Nephron (organoid): ENCODE results near the gene APCDD1.

Experiments
- H3K27ac Mint-ChIP-seq, 3 experiments: 2 replicates each; pipeline ENCODE4 v1.8.0; 2020; ENCODE audit warnings: mixed read lengths in 3 of 3, mild to moderate bottlenecking in 2 of 3, moderate library complexity in 1 of 3
- H3K27me3 Mint-ChIP-seq: 2 replicates; pipeline ENCODE4 v1.8.0; 2021; ENCODE audit warnings: low read depth, mild to moderate bottlenecking, moderate library complexity, mixed read lengths
- H3K36me3 Mint-ChIP-seq: 2 replicates; pipeline ENCODE4 v1.8.0; 2020; ENCODE audit warnings: low read depth, mixed read lengths
- H3K4me1 Mint-ChIP-seq: 2 replicates; pipeline ENCODE4 v1.8.0; 2020; ENCODE audit warnings: mixed read lengths
- H3K4me3 Mint-ChIP-seq, 3 experiments: 2 replicates each; pipeline ENCODE4 v1.8.0; 2020; ENCODE audit warnings: mild to moderate bottlenecking in 3 of 3, mixed read lengths in 3 of 3, moderate library complexity in 2 of 3
- H3K9me3 Mint-ChIP-seq: 2 replicates; pipeline ENCODE4 v1.8.0; 2020; ENCODE audit warnings: mixed read lengths
- TF ChIP-seq, protein P1 (sequence below), 3 experiments: fragments of 200-600 bp; sonication (generic); IDR thresholded peaks; one replicate each; pipeline ENCODE4 v1.5.0; 2021; ENCODE audit warnings: antibody characterized with exemption in 3 of 3; ENCODE audit not compliant: unreplicated experiment in 3 of 3

The APCDD1 gene

DNA sequence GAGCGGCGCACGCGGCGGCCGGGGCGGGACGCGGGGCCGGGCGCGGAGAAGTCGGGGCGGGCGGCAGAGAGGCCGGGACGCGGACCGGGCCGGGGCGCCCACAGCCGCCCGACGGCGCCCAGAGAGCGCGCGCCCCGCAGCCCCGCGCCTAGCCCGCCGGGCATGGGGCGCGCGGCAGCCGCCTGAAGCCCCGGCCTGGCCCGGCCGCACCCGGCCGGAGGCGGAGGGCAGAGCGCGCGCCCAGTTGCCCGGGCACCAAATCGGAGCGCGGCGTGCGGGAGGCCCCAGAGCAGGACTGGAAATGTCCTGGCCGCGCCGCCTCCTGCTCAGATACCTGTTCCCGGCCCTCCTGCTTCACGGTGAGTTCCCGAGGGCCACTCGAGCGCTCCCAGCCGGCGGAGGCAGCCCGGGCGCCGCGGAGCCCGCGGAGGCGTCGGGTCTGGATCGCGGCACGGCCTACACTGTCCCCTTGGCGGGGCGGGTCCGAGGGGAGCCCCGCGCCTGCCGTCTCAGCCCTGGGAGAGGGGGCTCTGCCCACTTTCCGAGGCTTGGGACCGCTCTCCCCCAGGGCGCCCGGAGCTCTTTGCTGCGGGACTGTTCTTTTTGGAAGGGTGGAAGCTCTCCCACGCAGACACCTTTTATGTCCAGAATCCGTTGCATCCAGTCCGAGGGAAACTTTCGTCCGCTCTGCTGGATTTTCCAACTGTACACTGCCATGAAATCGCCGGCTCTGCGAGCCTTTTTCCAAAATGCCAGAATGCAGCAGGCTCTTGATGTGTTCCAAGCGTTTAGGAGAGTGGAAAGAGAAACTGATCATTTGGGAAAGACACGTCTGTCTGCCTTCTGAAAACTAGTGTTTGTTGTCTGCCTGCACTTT lies 484 bp downstream of the APCDD1 start:
- Mint-ChIP-seq H3K9me3 (no peaks in the 10 kb centered on the region), H3K4me1 (peaks cover 34% of the 10 kb centered on the region), H3K36me3 (no peaks in the 10 kb centered on the region), H3K4me3 (peak overlapping the region; percentile 87 to 92 (median 88)), H3K27ac (peak overlapping the region; percentile 75 to 93 (median 79)), H3K27me3 (peaks cover 24% of the 10 kb centered on the region)
- TF ChIP-seq, protein P1, sequence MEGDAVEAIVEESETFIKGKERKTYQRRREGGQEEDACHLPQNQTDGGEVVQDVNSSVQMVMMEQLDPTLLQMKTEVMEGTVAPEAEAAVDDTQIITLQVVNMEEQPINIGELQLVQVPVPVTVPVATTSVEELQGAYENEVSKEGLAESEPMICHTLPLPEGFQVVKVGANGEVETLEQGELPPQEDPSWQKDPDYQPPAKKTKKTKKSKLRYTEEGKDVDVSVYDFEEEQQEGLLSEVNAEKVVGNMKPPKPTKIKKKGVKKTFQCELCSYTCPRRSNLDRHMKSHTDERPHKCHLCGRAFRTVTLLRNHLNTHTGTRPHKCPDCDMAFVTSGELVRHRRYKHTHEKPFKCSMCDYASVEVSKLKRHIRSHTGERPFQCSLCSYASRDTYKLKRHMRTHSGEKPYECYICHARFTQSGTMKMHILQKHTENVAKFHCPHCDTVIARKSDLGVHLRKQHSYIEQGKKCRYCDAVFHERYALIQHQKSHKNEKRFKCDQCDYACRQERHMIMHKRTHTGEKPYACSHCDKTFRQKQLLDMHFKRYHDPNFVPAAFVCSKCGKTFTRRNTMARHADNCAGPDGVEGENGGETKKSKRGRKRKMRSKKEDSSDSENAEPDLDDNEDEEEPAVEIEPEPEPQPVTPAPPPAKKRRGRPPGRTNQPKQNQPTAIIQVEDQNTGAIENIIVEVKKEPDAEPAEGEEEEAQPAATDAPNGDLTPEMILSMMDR (IDR thresholded peaks at IDR 0.05; ENCODE audit: unreplicated experiment in 3 of 3), result no peak

DNA sequence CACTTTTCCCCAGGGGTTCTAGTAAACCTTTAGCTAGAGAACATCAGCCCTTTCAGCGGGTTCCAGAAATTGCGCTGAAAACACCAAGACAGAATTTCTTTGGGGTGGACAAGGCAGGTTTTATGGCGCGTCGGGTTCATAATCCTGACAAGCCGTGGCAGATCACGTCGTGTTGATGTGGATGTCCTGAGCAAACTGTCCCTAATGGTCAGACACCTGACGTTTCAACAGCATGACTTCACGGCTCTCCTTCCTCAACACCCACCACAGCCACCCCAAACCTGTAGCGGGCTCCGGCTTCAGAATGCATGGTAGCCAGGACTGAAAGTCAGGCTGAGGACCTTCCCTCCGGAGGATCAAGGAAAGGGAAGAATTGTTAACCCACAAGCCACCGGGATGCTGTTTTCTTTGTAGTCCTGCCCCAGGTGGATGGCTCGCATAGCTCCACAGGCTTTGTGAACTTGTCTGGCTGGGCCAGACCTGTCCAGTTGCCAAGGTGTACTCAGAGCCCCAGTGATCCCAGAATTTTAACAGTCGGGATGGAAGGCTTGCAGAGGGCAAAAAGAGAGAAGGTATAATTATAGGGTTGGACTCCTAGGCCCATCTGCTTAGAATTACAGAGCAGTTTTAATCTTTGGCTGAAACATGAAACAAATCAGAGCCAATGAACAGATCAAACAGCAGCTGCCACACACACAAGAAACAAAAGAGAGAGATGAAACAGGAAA lies 1.5 kb downstream of the APCDD1 start:
- TF ChIP-seq, protein P1 (IDR thresholded peaks at IDR 0.05; ENCODE audit: unreplicated experiment in 3 of 3), result no peak
- no peaks in the 10 kb centered on the region for H3K9me3 Mint-ChIP-seq
- no peaks in the 10 kb centered on the region for H3K36me3 Mint-ChIP-seq
- peaks cover 34% of the 10 kb centered on the region for H3K4me1 Mint-ChIP-seq
- H3K27me3 Mint-ChIP-seq, result peaks cover 24% of the 10 kb centered on the region
- peak overlapping the region; percentile 87 to 92 (median 88) for H3K4me3 Mint-ChIP-seq
- peak overlapping the region; percentile 75 to 93 (median 79) for H3K27ac Mint-ChIP-seq

DNA sequence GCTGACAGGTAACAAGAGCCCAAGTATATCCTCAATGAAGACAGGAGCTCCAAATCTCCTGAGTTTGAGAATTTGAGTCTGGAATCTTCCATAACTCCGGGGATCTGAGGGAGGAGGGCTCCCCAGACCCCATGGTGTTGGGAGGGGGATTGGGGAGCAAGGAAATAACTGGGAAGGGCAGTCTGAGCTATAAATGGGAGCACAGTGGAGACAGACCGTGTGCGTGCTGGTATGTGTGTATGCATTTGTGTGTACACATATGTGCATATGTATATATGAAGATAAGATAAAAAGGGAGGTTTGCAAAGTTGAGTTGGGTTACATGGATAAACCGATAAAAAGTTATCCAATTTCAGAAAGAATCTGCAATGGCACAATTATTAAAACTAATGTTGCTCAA lies 2.3 kb downstream of the APCDD1 start:
- no peaks in the 10 kb centered on the region for H3K36me3 Mint-ChIP-seq
- peak overlapping the region; percentile 77 to 92 (median 87) for H3K4me3 Mint-ChIP-seq
- TF ChIP-seq, protein P1 (IDR thresholded peaks at IDR 0.05; ENCODE audit: unreplicated experiment in 3 of 3), result no peak
- peaks cover 23% of the 10 kb centered on the region for H3K27me3 Mint-ChIP-seq
- H3K4me1 Mint-ChIP-seq, result peaks cover 33% of the 10 kb centered on the region
- peak overlapping the region; percentile 42 to 93 (median 89) for H3K27ac Mint-ChIP-seq
- no peaks in the 10 kb centered on the region for H3K9me3 Mint-ChIP-seq

DNA sequence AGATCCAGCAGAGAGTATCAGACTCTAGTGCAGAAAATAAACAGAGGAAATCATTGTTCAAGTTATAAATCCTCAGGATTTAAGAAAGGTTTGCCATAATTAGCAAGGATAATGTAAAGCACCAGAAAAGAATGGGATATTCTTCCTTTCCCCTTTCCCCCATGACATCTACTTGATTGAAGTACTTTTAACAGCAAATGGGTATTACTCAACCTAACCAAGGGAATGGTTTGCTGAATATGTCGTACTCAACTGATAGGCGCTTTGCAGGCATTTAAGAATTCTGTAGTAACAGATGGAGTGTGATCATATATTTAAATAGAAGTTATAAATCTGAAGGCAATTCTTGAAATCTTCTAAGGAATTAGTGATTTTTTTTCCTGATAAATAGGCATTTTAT lies 2.7 kb downstream of the APCDD1 start:
- Mint-ChIP-seq H3K4me3 (peak overlapping the region; percentile 77 to 92 (median 87)), H3K27ac (peak overlapping the region; percentile 42 to 93 (median 89))
- TF ChIP-seq, protein P1 (IDR thresholded peaks at IDR 0.05; ENCODE audit: unreplicated experiment in 3 of 3), result no peak

DNA sequence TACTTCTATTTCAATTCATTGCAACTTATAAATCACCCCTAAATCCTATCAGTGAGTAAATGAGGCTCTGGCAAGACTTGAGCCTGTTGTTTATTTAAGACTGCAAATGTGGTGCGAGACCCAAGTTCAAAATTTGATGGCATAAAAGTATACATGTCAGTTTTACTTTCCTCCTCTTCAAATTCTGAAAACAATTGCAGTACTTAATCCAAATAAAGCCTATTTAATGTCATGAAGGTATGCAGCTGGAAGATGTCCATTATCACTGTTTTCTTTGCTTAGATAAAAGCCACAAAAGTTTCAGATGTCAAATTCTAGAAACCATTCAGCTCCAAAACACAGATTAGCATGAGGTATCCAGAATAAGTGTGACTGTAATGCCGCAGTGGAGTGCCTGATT lies 3.3 kb downstream of the APCDD1 start:
- H3K9me3 Mint-ChIP-seq, result no peaks in the 10 kb centered on the region
- H3K4me3 Mint-ChIP-seq, result peak overlapping the region; percentile 41 to 92 (median 87)
- peak overlapping the region; percentile 19 to 93 (median 60) for H3K27ac Mint-ChIP-seq
- peaks cover 20% of the 10 kb centered on the region for H3K27me3 Mint-ChIP-seq
- no peaks in the 10 kb centered on the region for H3K36me3 Mint-ChIP-seq
- peaks cover 28% of the 10 kb centered on the region for H3K4me1 Mint-ChIP-seq
- TF ChIP-seq, protein P1 (IDR thresholded peaks at IDR 0.05; ENCODE audit: unreplicated experiment in 3 of 3), result no peak

More for the DNA sequence above, 2.7 kb downstream of the APCDD1 start:
- H3K36me3 Mint-ChIP-seq, result no peaks in the 10 kb centered on the region
- no peaks in the 10 kb centered on the region for H3K9me3 Mint-ChIP-seq
- H3K27me3 Mint-ChIP-seq, result peaks cover 19% of the 10 kb centered on the region
- peaks cover 29% of the 10 kb centered on the region for H3K4me1 Mint-ChIP-seq
